Heart left ventricle (tissue), 16 donors: ENCODE measurements around the gene PSMC4. TPM values are rescaled to one million over a fixed set of nuclear protein-coding genes. Genes with fewer than 3 reads are reported as not detected.
"Not testable (repeated sequence)": the region's sequence is repeated elsewhere in the genome, so short reads cannot be mapped to it uniquely, and the experiment has no call there.

ENCODE experiments used
- ATAC-seq, 4 donors: fragments of 200-7000 bp; cut with Tn5 transposase; one replicate each; pipeline ENCODE4 v1.9.1; 2020 to 2022; ENCODE audit warnings: moderate library complexity in 4 of 4, mild to moderate bottlenecking in 3 of 4, moderate number of reproducible peaks in 1 of 4
- DNase-seq, 5 donors: peaks; one replicate each; pipeline ENCODE4 v3.0.0-alpha.2; 2020
- H3K27ac ChIP-seq, 12 donors: fragments of 200-600 bp; sonication (generic) in 4 of 12; one replicate each; pipeline versions ENCODE4 v1.5.0 to v1.8.0; 2016 to 2022; ENCODE audit warnings: mild to moderate bottlenecking in 2 of 12
- H3K27me3 ChIP-seq, 9 donors: fragments of 200-600 bp; sonication (generic) in 2 of 9; one replicate each; pipeline versions ENCODE4 v1.5.1 to v1.8.0; 2016 to 2022; ENCODE audit warnings: mild to moderate bottlenecking in 3 of 9
- H3K36me3 ChIP-seq, 9 donors: fragments of 200-600 bp; sonication (generic) in 2 of 9; one replicate each; pipeline versions ENCODE4 v1.5.0 to v1.8.0; 2018 to 2022; ENCODE audit warnings: mild to moderate bottlenecking in 2 of 9
- H3K4me1 ChIP-seq, 12 donors: fragments of 200-600 bp; sonication (generic) in 4 of 12; one replicate each; pipeline versions ENCODE4 v1.5.0 to v1.8.0; 2016 to 2022; ENCODE audit warnings: mild to moderate bottlenecking in 3 of 12
- H3K4me3 ChIP-seq, 12 donors: fragments of 200-600 bp; sonication (generic) in 4 of 12; one replicate each; pipeline versions ENCODE4 v1.5.0 to v1.8.0; 2017 to 2022; ENCODE audit warnings: mild to moderate bottlenecking in 9 of 12, moderate library complexity in 4 of 12
- H3K9me3 ChIP-seq, 12 donors: fragments of 200-600 bp; sonication (generic) in 4 of 12; one replicate each; pipeline versions ENCODE4 v1.5.0 to v1.8.0; 2016 to 2022; ENCODE audit warnings: mild to moderate bottlenecking in 1 of 12
- CTCF ChIP-seq, 12 donors: fragments of 200-600 bp; sonication (generic) in 4 of 12; IDR thresholded peaks; one replicate each; pipeline versions ENCODE4 v1.5.0 to v1.8.0; 2018 to 2022; ENCODE audit warnings: antibody characterized with exemption in 12 of 12, mild to moderate bottlenecking in 5 of 12
- POLR2A ChIP-seq, 2 donors: fragments of 450-650 bp; IDR thresholded peaks; one replicate each; pipeline ENCODE4 v1.6.1; 2017; ENCODE audit warnings: antibody characterized with exemption in 2 of 2, mild to moderate bottlenecking in 2 of 2, moderate library complexity in 2 of 2
- WGBS, 4 donors: extraction: QIAGEN DNeasy Blood & Tissue Kit in 2 of 4; methylation state at CpG; one replicate each; pipeline versions ENCODE4 v1.1.5 to v1.1.7; 2013 to 2018; 5-methylcytosine and 5-hydroxymethylcytosine counted together
- intact Hi-C, 10 donors: fragments of 100-400 bp; cut with DNase I; formaldehyde crosslinking; loops; one replicate each; pipeline versions ENCODE4 v1.11.1 to v1.14.2; 2022
- polyA plus RNA-seq, 2 donors: library from polyadenylated mRNA; stranded (reverse); fragments of 200-250 nt; gene quantifications; one replicate each; pipeline ENCODE4 v1.2.3, GENCODE V29; 2013
- total RNA-seq, 9 donors: library from RNA; depleted of rRNA in 2 of 9; stranded (reverse); fragments of >200 nt in 2 of 9; fragmentation: NEBNext Ultra II Directional in 3 of 9; extraction: Animal tissue kit (Norgen Biotek cat#: 25700) in 3 of 9; gene quantifications; one replicate each; pipeline versions ENCODE4 v1.1.0 to v1.2.4, GENCODE V29; 2016 to 2023
- donor health status: ischemic (EF 13 %, LVEDD 7.1; RV severe dilation, severe dysfunction).
- donor health status: healthy with polysubstance abuse.
- donor health status: DM: no; HTN: yes; CAD: no.
- donor health status: DM: no; HTN: no; CAD: no.
- donor health status: ischemic (EF 25% LVEDD 6.9; RV normal size, moderate dysfunction).
- donor health status: ischemic (EF 25% LVEDD 5.7; RV mildly dilated, moderate dysfunction).
- donor health status: healthy.
- donor health status: DM: yes; HTN: yes; CAD: no.
- donor health status: ischemic (EF 35%, LVEDD 5.7; RV mildly dilated, moderate dysfunction).
- donor health status: nonischemic (EF 11% LVEDD 7.7; RV severe dilation, severe dysfunction).
- donor health status: DM: yes; HTN: yes; CAD: no.
- donor health status: PGD.
- donor health status: ischemic (EF 29% LVEDD 5.4; RV normal size, mild dysfunction).
- donor health status: nonischemic (EF 23%, LVEDD 6.1; RV moderate dilation, normal function).

Gene PSMC4
- total and polyA plus RNA-seq, 11 donors: 58.5 to 120 (median 78.6) TPM

DNA sequence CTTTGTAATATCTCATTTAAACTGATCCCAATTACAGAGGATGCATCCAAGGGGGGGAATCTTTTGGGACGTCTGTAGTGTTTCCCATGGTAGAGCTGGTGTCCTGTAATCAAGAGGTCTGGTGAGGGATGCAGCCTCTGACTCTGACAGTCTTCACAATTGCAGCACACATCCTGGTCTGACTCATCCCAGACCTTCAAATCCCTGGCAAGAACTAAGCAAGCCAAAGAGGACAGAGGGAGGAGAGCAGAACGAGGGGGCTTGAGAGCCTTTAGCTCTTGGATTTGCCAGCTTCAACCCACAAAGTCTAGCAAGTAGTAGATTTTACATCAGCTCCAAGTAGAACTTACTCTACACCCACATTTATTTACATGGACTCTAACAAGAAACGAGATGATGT, 19.3 kb upstream of the PSMC4 start:
- no peak for ATAC-seq

DNA sequence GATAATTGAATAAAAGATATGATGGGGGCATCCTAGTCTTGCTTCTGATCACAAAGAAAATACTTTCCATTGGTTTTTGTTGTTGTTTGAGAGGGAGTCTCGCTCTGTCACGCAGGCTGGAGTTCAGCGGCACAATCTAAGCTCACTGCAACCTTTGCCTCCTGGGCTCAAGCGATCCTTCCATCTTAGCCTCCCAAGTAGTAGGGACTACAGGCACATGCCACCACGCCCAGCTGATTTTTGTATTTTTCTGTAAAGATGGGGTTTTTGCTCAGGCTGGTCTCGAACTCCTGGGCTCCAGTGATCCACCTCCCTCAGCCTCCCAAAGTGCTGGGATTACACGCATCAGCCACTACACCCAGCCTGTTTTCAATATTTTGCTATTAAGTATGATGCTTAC, 17.1 kb upstream of the PSMC4 start:
- Histone ChIP-seq H3K4me3 (no peak overlapping the region), H3K36me3 (no peaks in the 10 kb centered on the region), H3K4me1 (peaks cover 0 to 17% (median 0%) of the 10 kb centered on the region in 12 donors), H3K27ac (peak overlapping the region in 1 of 12 donors; percentile 20), H3K9me3 (no peaks in the 10 kb centered on the region), H3K27me3 (peaks cover 0 to 39% (median 0%) of the 10 kb centered on the region in 9 donors)
- ATAC-seq (no peak), DNase-seq (no peak)
- 90 to 92% (median 91%) methylated on average over 7 of the region's 7 CpGs for WGBS, 4 donors
- TF ChIP-seq POLR2A (IDR thresholded peaks at IDR 0.05): no peak
- no peak for TF ChIP-seq CTCF (IDR thresholded peaks at IDR 0.05)
- intact Hi-C loops: no loop called here

More for the DNA sequence above, 19.3 kb upstream of the PSMC4 start:
- H3K27me3 ChIP-seq: peaks cover 0 to 47% (median 0%) of the 10 kb centered on the region in 9 donors
- H3K27ac ChIP-seq: no peak overlapping the region
- H3K9me3 ChIP-seq: no peaks in the 10 kb centered on the region
- no peaks in the 10 kb centered on the region for H3K36me3 ChIP-seq
- H3K4me1 ChIP-seq: peaks cover 0 to 17% (median 0%) of the 10 kb centered on the region in 12 donors
- no peak for TF ChIP-seq POLR2A (IDR thresholded peaks at IDR 0.05)
- no peak for TF ChIP-seq CTCF (IDR thresholded peaks at IDR 0.05)
- intact Hi-C loops: no loop called here
- WGBS, 4 donors: 57 to 68% (median 64%) methylated on average over 3 of the region's 3 CpGs
- no peak for DNase-seq
- H3K4me3 ChIP-seq: no peak overlapping the region

DNA sequence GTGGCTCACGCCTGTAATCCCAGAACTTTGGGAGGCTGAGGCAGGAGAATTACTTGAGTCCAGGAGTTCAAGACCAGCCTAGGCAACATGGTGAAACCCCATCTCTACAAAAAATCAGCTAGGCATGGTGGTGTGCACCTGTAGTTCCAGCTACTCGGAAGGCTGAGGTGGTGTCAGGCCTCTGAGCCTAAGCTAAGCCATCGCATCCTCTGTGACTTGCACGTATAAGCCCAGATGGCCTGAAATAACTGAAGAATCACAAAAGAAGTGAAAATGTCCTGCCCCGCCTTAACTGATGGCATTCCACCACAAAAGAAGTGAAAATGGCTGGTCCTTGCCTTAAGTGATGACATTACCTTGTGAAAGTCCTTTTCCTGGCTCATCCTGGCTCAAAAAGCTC, 13.1 kb upstream of the PSMC4 start:
- Histone ChIP-seq H3K4me1 (peaks cover 0 to 13% (median 0%) of the 10 kb centered on the region in 12 donors), H3K27me3 (peaks cover 0 to 39% (median 0%) of the 10 kb centered on the region in 9 donors)
- ATAC-seq, intact Hi-C loops, DNase-seq, H3K4me3 ChIP-seq, H3K9me3 ChIP-seq, H3K36me3 ChIP-seq, H3K27ac ChIP-seq: not testable (repeated sequence)
- WGBS, 4 donors: 83 to 93% (median 89%) methylated on average over 5 of the region's 5 CpGs

GRCh38 chr19:39958942-39959341, 12.0 kb upstream of the PSMC4 start:
- H3K36me3 ChIP-seq, H3K4me3 ChIP-seq, ATAC-seq, H3K9me3 ChIP-seq, H3K4me1 ChIP-seq, intact Hi-C loops, DNase-seq, H3K27ac ChIP-seq: not testable (repeated sequence)
- peaks cover 0 to 39% (median 0%) of the 10 kb centered on the region in 9 donors for H3K27me3 ChIP-seq
- WGBS, 4 donors: 83 to 91% (median 88%) methylated on average over 3 of the region's 3 CpGs

GRCh38 chr19:39959407-39959806, 11.6 kb upstream of the PSMC4 start:
- H3K9me3 ChIP-seq, H3K36me3 ChIP-seq, H3K4me1 ChIP-seq, DNase-seq, intact Hi-C loops, H3K4me3 ChIP-seq, ATAC-seq, H3K27ac ChIP-seq: not testable (repeated sequence)
- H3K27me3 ChIP-seq: peaks cover 0 to 35% (median 0%) of the 10 kb centered on the region in 9 donors
- 55 to 68% (median 64%) methylated on average over 9 to 13 of the region's 13 CpGs for WGBS, 4 donors

- DNase-seq (no peak), ATAC-seq (no peak)
- H3K4me3 ChIP-seq: no peak overlapping the region
- intact Hi-C loops: loop anchor here in 4 of 10 donors (10.0 kb wide), 3 partner anchors 159 to 409 kb away; no protein-coding TSS in a partner anchor
- H3K9me3 ChIP-seq: no peaks in the 10 kb centered on the region
- H3K27ac ChIP-seq: no peak overlapping the region
- no peaks in the 10 kb centered on the region for H3K36me3 ChIP-seq
- H3K4me1 ChIP-seq: no peaks in the 10 kb centered on the region
- H3K27me3 ChIP-seq: peaks cover 0 to 18% (median 0%) of the 10 kb centered on the region in 9 donors
- TF ChIP-seq CTCF (IDR thresholded peaks at IDR 0.05) (no peak), POLR2A (IDR thresholded peaks at IDR 0.05) (no peak)
- WGBS, 4 donors: 72 to 78% (median 76%) methylated on average over 3 of the region's 3 CpGs
Observed at GRCh38 chr19:39963898-39964297, 7.1 kb upstream of the PSMC4 start.
